ENCODE data around the gene TMEM81.

DNA sequence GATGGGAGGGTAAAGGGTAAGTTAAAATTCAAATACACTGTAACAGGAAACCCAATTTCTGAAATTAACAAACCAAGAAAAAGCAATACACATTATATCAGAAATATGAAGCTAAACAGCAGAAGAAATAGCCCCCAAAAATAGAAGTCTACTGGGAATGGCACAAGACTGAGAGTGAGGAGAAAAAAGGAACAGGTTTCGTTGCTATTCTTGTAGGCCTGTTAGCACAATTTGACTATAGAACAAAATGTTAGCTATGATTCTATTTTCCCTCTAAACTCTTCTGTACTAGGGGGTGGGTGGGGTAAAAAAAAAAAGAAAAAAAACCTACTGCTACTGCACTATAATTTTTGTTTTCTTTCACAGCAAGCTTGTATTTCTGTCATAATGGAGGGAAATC, 25.0 kb upstream of the TMEM81 start:
- TF ChIP-seq, protein P1, sequence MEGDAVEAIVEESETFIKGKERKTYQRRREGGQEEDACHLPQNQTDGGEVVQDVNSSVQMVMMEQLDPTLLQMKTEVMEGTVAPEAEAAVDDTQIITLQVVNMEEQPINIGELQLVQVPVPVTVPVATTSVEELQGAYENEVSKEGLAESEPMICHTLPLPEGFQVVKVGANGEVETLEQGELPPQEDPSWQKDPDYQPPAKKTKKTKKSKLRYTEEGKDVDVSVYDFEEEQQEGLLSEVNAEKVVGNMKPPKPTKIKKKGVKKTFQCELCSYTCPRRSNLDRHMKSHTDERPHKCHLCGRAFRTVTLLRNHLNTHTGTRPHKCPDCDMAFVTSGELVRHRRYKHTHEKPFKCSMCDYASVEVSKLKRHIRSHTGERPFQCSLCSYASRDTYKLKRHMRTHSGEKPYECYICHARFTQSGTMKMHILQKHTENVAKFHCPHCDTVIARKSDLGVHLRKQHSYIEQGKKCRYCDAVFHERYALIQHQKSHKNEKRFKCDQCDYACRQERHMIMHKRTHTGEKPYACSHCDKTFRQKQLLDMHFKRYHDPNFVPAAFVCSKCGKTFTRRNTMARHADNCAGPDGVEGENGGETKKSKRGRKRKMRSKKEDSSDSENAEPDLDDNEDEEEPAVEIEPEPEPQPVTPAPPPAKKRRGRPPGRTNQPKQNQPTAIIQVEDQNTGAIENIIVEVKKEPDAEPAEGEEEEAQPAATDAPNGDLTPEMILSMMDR (IDR thresholded peaks at IDR 0.05) = no peak
- TF ChIP-seq POLR2A (IDR thresholded peaks at IDR 0.05) (no peak), POLR2AphosphoS5 (IDR thresholded peaks at IDR 0.05) (no peak), EP300 (IDR thresholded peaks at IDR 0.05) (no peak)

Data from gastroesophageal sphincter (tissue), 3 donors.